Measurements from ENCODE around the gene CENPM.

- no peak for TF ChIP-seq CTCF (IDR thresholded peaks at IDR 0.05)
- TF ChIP-seq POLR2AphosphoS5 (IDR thresholded peaks at IDR 0.05; ENCODE audit: low read depth, low read length) = no peak
- TF ChIP-seq REST (IDR thresholded peaks at IDR 0.05; ENCODE audit: insufficient read depth in 1 of 2, low read depth in 2 of 2, low read length in 1 of 2) = no peak
- TF ChIP-seq SIN3A (IDR thresholded peaks at IDR 0.05; ENCODE audit: borderline replicate concordance, insufficient read depth, low read depth, low read length) = no peak
Measured at GRCh38 chr22:41902932-41903421, 44.0 kb downstream of the CENPM start.

Measured in Panc1 (cell line).